ENCODE data around the gene GOLGA6L22.
"Not testable (repeated sequence)": the region's sequence is repeated elsewhere in the genome, so short reads cannot be mapped to it uniquely, and the experiment has no call there.

- TF ChIP-seq CTCF (IDR thresholded peaks at IDR 0.05; ENCODE audit: borderline replicate concordance, extremely low read depth, low read length, poor library complexity, severe bottlenecking); EZH2 (IDR thresholded peaks at IDR 0.05; ENCODE audit: borderline replicate concordance, low read depth, low read length, severe bottlenecking): not testable (repeated sequence)
Measured at GRCh38 chr15:22417795-22418194, 40.9 kb upstream of the GOLGA6L22 start.

Data from DND-41 (cell line).